B cell (primary cell): ENCODE measurements around the gene RAPGEF6. TPM values are rescaled to one million over a fixed set of nuclear protein-coding genes. Genes with fewer than 3 reads are reported as not detected.

Experiments used
- ATAC-seq: fragments of 200-7000 bp; cut with Tn5 transposase; one replicate; pipeline ENCODE4 v1.10.0; 2021; ENCODE audit warnings: low read depth, mild to moderate bottlenecking, moderate number of reproducible peaks, moderate library complexity
- CTCF ChIA-PET: fragments of 350-600 bp; sonication (Branson Sonifier 250); formaldehyde crosslinking; loops from one replicate; lab custom pipeline; 2021; ENCODE audit warnings: antibody characterized with exemption, inconsistent platforms; lab: Charles Lee
- POLR2A ChIA-PET: fragments of 350-600 bp; sonication (Branson Sonifier 250); formaldehyde crosslinking; loops from one replicate; lab custom pipeline; 2021; ENCODE audit warnings: antibody characterized with exemption; lab: Charles Lee
- DNase-seq: peaks from one replicate; pipeline ENCODE4 v3.0.0; 2013
- H2AFZ ChIP-seq: 2 replicates; pipeline ENCODE4 v1.6.1; 2012; ENCODE audit warnings: mild to moderate bottlenecking, low read depth, low read length; ENCODE audit not compliant: insufficient read depth, poor library complexity, severe bottlenecking
- H3K27ac ChIP-seq, 2 donors: 1 replicate in 1 of 2; 2 replicates in 1 of 2; pipeline ENCODE4 v1.5.1; 2012 to 2013; ENCODE audit warnings: low read length in 2 of 2, mild to moderate bottlenecking in 2 of 2, moderate library complexity in 1 of 2
- H3K27me3 ChIP-seq, 4 experiments: fragments of 200-600 bp in 1 of 4; sonication (generic) in 1 of 4; replicated peaks in 1 of 4; 1 replicate in 2 of 4; 2 replicates in 2 of 4; pipeline versions ENCODE4 v1.6.1 to v1.7.0; 2013 to 2016; ENCODE audit warnings: low read length in 3 of 4, mild to moderate bottlenecking in 2 of 4, mixed read lengths in 1 of 4, moderate library complexity in 1 of 4; ENCODE audit not compliant: insufficient read depth in 4 of 4, control insufficient read depth in 3 of 4; ENCODE audit errors: control extremely low read depth in 1 of 4
- H3K36me3 ChIP-seq, 2 experiments: replicated peaks in 1 of 2; 1 replicate in 1 of 2; 2 replicates in 1 of 2; pipeline versions ENCODE4 v1.6.1 to v1.7.1; 2013; ENCODE audit warnings: low read length in 1 of 2; ENCODE audit not compliant: insufficient read depth in 2 of 2, control insufficient read depth in 1 of 2; ENCODE audit errors: control extremely low read depth in 1 of 2, extremely low read depth in 1 of 2
- H3K4me1 ChIP-seq, 2 donors: fragments of 200-600 bp in 1 of 2; sonication (generic) in 1 of 2; 1 replicate in 1 of 2; 2 replicates in 1 of 2; pipeline versions ENCODE4 v1.5.1 to v1.6.1; 2013 to 2017; ENCODE audit warnings: low read length in 2 of 2; ENCODE audit not compliant: control insufficient read depth in 2 of 2, insufficient read depth in 2 of 2
- H3K4me2 ChIP-seq: replicated peaks from 2 replicates; pipeline ENCODE3; 2012; ENCODE audit warnings: mild to moderate bottlenecking, low read depth, low read length; ENCODE audit not compliant: poor library complexity, severe bottlenecking
- H3K4me3 ChIP-seq, 5 experiments: fragments of 200-600 bp in 1 of 5; sonication (generic) in 1 of 5; 1 replicate in 3 of 5; 2 replicates in 2 of 5; pipeline versions ENCODE4 v1.5.1 to v1.7.0; 2011 to 2016; ENCODE audit warnings: low read length in 4 of 5, mild to moderate bottlenecking in 4 of 5, low read depth in 2 of 5, control low read depth in 1 of 5, moderate library complexity in 1 of 5; ENCODE audit not compliant: insufficient read depth in 1 of 5; ENCODE audit errors: control extremely low read depth in 1 of 5, extremely low read depth in 1 of 5
- H3K79me2 ChIP-seq: fragments of 200-600 bp; sonication (generic); one replicate; pipeline ENCODE4 v1.6.0; 2016; ENCODE audit warnings: low read length; ENCODE audit not compliant: control insufficient read depth, insufficient read depth
- H3K9ac ChIP-seq: fragments of 200-600 bp; sonication (generic); 2 replicates; pipeline ENCODE4 v1.6.1; 2017; ENCODE audit warnings: mild to moderate bottlenecking, low read length, moderate library complexity
- H3K9me3 ChIP-seq, 3 donors: one replicate each; pipeline versions ENCODE4 v1.6.1 to v1.7.1; 2013; ENCODE audit warnings: low read length in 2 of 3; ENCODE audit not compliant: control insufficient read depth in 2 of 3, insufficient read depth in 1 of 3; ENCODE audit errors: control extremely low read depth in 1 of 3
- H4K20me1 ChIP-seq: 2 replicates; pipeline ENCODE4 v1.6.0; 2012; ENCODE audit warnings: mild to moderate bottlenecking, low read length; ENCODE audit not compliant: insufficient read depth, control insufficient read depth, poor library complexity, severe bottlenecking
- H3K27ac Mint-ChIP-seq: one replicate; pipeline ENCODE4 v1.8.0; 2021; ENCODE audit warnings: mixed read lengths
- H3K27me3 Mint-ChIP-seq: one replicate; pipeline ENCODE4 v1.8.0; 2021; ENCODE audit warnings: mixed read lengths
- H3K4me1 Mint-ChIP-seq: one replicate; pipeline ENCODE4 v1.8.0; 2021; ENCODE audit warnings: mixed read lengths
- H3K4me3 Mint-ChIP-seq: one replicate; pipeline ENCODE4 v1.8.0; 2021; ENCODE audit warnings: mixed read lengths
- H3K9me3 Mint-ChIP-seq: one replicate; pipeline ENCODE4 v1.8.0; 2022; ENCODE audit warnings: mixed read lengths; ENCODE audit not compliant: insufficient read depth
- CTCF ChIP-seq: fragments of 200-600 bp; IDR thresholded peaks from one replicate; pipeline ENCODE4 v1.8.0; 2022; ENCODE audit warnings: antibody characterized with exemption, mild to moderate bottlenecking
- EZH2 ChIP-seq: IDR thresholded peaks from 2 replicates; pipeline ENCODE4 v1.6.1; 2012; ENCODE audit warnings: borderline replicate concordance, low read depth, mild to moderate bottlenecking, moderate library complexity, low read length; ENCODE audit not compliant: insufficient read depth, poor library complexity, severe bottlenecking
- WGBS: methylation state at CpG from one replicate; pipeline ENCODE4 v1.1.5; 2013; ENCODE audit warnings: missing lambda C conversion rate; ENCODE audit not compliant: insufficient coverage; 5-methylcytosine and 5-hydroxymethylcytosine counted together
- intact Hi-C: fragments of 100-400 bp; cut with micrococcal nuclease; formaldehyde crosslinking; loops from one replicate; pipeline ENCODE4 v1.10.0; 2022
- polyA plus RNA-seq: library from polyadenylated mRNA; depleted of rRNA; stranded (reverse); fragments of >200 nt; gene quantifications from 2 replicates; pipeline ENCODE4 v1.2.3, GENCODE V29; 2012
- total RNA-seq, 2 donors: library from RNA; stranded (reverse); fragments of 120-200 nt in 1 of 2; gene quantifications; 1 replicate in 1 of 2; 2 replicates in 1 of 2; pipeline versions ENCODE4 v1.2.3 to v1.2.4, GENCODE V29; 2013 to 2022

Gene RAPGEF6
- total and polyA plus RNA-seq, 2 donors (not counting 1 experiment from before 2014, with no cell fraction given) = 9.8 to 56.2 TPM

GRCh38 chr5:131511934-131512333 lies 123.1 kb downstream of the RAPGEF6 start:
- no peak overlapping the region for H3K4me2 ChIP-seq
- no peak overlapping the region for H3K27ac ChIP-seq
- Mint-ChIP-seq H3K9me3 (no peaks in the 10 kb centered on the region), H3K27me3 (no peaks in the 10 kb centered on the region), H3K4me3 (no peak overlapping the region), H3K27ac (peak overlapping the region; percentile 7), H3K4me1 (peaks cover 24% of the 10 kb centered on the region)
- no peak for DNase-seq
- intact Hi-C loops = no loop called here
- no peaks in the 10 kb centered on the region for H4K20me1 ChIP-seq
- H3K9me3 ChIP-seq = no peaks in the 10 kb centered on the region
- POLR2A ChIA-PET = interaction anchor here (0.6 kb wide), 1 partner anchor 23 kb away, joined by 3 read pairs; no protein-coding TSS in a partner anchor
- peaks cover 26% of the 10 kb centered on the region for H3K79me2 ChIP-seq
- no peak overlapping the region for H2AFZ ChIP-seq
- no peak overlapping the region for H3K9ac ChIP-seq
- TF ChIP-seq EZH2 (no peak), CTCF (no peak)
- peaks cover 10 to 14% of the 10 kb centered on the region in 2 experiments for H3K36me3 ChIP-seq
- CTCF ChIA-PET = interaction anchor here (1.2 kb wide), 1 partner anchor 496 kb away, joined by 5 read pairs; no protein-coding TSS in a partner anchor
- H3K27me3 ChIP-seq = no peaks in the 10 kb centered on the region
- ATAC-seq = no peak
- 100% methylated on average over 4 of the region's 5 CpGs for WGBS
- no peak overlapping the region for H3K4me3 ChIP-seq
- peaks cover 16 to 17% of the 10 kb centered on the region in 2 donors for H3K4me1 ChIP-seq

- H3K79me2 ChIP-seq = peaks cover 21% of the 10 kb centered on the region
- Mint-ChIP-seq H3K27me3 (no peaks in the 10 kb centered on the region), H3K27ac (peak overlapping the region; percentile 10), H3K4me1 (peaks cover 19% of the 10 kb centered on the region), H3K9me3 (no peaks in the 10 kb centered on the region), H3K4me3 (no peak overlapping the region)
- ChIA-PET POLR2A (no interaction called here), CTCF (interaction anchor here (0.6 kb wide), 1 partner anchor 135 kb away, joined by 3 read pairs; no protein-coding TSS in a partner anchor)
- no peak overlapping the region for H3K9ac ChIP-seq
- intact Hi-C loops = no loop called here
- no peaks in the 10 kb centered on the region for H4K20me1 ChIP-seq
- peaks cover 8 to 15% of the 10 kb centered on the region in 2 experiments for H3K36me3 ChIP-seq
- DNase-seq (no peak), ATAC-seq (no peak)
- H3K4me2 ChIP-seq = no peak overlapping the region
- no peaks in the 10 kb centered on the region for H3K9me3 ChIP-seq
- no peak overlapping the region for H3K27ac ChIP-seq
- no peak overlapping the region for H2AFZ ChIP-seq
- peaks cover 12 to 13% of the 10 kb centered on the region in 2 donors for H3K4me1 ChIP-seq
- TF ChIP-seq EZH2 = no peak
- no peak for TF ChIP-seq CTCF
- no peaks in the 10 kb centered on the region for H3K27me3 ChIP-seq
- no peak overlapping the region for H3K4me3 ChIP-seq
Measured at GRCh38 chr5:131509801-131510200, 125.2 kb downstream of the RAPGEF6 start.
